ENCODE results near the gene FOSB.

- no peak for TF ChIP-seq CTCF (conservative IDR thresholded peaks at IDR 0.05 in 1 of 2, IDR thresholded peaks at IDR 0.05 in 1 of 2; ENCODE audit: low read depth in 1 of 2, low read length in 2 of 2)
- no peak for TF ChIP-seq EZH2 (IDR thresholded peaks at IDR 0.05; ENCODE audit: low read length, missing control alignments)
Measured at GRCh38 chr19:45494261-45494916, 26.6 kb downstream of the FOSB start.

Data from fibroblast of lung (primary cell).